ENCODE results near the gene SPON1.

GRCh38 chr11:13923716-13924650 lies 38.5 kb upstream of the SPON1 start:
- TF ChIP-seq CTCF (IDR thresholded peaks at IDR 0.05) (no peak), POLR2A (IDR thresholded peaks at IDR 0.05) (no peak), EP300 (IDR thresholded peaks at IDR 0.05) (no peak)

Measured in ovary (tissue), 3 donors.